Measurements from ENCODE around the gene ITGB1BP1. TPM values are rescaled to one million over a fixed set of nuclear protein-coding genes. Genes with fewer than 3 reads are reported as not detected.

The ITGB1BP1 gene
- total and polyA plus RNA-seq, 9 of the 15 experiments (the other 6 are each of a cell fraction or from before 2014, with no cell fraction given), result 37.8 to 95.3 (median 50.4) TPM

DNA sequence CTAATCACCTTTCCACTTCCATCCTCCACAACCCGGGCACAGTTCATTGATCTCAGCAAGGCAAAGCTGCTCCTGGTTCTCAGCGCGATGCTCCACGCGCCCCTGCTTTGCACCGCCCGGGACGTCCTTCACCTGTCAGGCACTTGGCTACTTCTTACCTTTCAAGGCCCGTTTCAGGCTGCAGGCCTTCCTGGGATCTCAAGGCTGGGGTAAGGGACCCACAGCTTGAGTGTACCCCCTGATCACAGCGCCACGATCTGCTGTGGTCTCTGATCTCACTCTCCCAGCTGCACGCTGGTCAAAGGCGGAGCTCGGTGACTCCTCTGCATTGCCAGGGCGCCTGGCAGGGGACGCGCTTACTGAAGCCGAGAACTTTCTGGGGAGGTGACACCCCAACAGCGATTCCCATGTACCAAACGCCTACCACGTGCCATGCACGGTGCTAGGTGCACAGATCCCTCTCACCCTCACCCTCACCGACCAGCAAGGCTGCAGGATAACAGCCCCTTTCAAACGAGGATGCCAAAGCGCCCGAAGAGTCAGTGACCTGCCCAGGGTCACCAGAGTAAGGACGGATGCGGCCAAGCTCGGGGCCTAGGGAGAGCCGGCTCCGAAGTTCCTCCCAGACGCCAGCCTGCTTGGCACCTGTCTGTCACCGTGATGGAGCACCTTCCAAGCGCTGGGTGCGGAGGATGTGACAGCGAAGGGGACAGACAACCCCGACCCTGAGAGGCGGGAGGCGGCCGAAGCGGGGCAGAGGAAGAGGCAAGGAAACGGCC lies 818 bp downstream of the ITGB1BP1 start (continued):
- TF ChIP-seq, protein P1, sequence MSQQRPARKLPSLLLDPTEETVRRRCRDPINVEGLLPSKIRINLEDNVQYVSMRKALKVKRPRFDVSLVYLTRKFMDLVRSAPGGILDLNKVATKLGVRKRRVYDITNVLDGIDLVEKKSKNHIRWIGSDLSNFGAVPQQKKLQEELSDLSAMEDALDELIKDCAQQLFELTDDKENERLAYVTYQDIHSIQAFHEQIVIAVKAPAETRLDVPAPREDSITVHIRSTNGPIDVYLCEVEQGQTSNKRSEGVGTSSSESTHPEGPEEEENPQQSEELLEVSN (IDR thresholded peaks at IDR 0.05; ENCODE audit: borderline replicate concordance in 1 of 2, extremely low read depth in 1 of 2, insufficient read depth in 1 of 2, insufficient read length in 1 of 2, low read depth in 1 of 2, low read length in 1 of 2, poor library complexity in 1 of 2, severe bottlenecking in 1 of 2), result peak in 1 of 2 experiments; percentile 20
- peak; percentile 90 for TF ChIP-seq PBX2 (CRISPR knock-in tag; IDR thresholded peaks at IDR 0.05; ENCODE audit: low read depth)
- TF ChIP-seq PBX2 (tag; conservative IDR thresholded peaks at IDR 0.05; ENCODE audit: low read depth), result peak; percentile 95
- TF ChIP-seq MAX (CRISPR knock-in tag; IDR thresholded peaks at IDR 0.05), result 0 out of 2 replicates have a peak, but pooled peaks have one; percentile 39
- TF ChIP-seq RBBP5 (IDR thresholded peaks at IDR 0.05; ENCODE audit: borderline replicate concordance, insufficient read depth, low read length, poor library complexity, severe bottlenecking), result peak; percentile 14
- TF ChIP-seq, protein P2, sequence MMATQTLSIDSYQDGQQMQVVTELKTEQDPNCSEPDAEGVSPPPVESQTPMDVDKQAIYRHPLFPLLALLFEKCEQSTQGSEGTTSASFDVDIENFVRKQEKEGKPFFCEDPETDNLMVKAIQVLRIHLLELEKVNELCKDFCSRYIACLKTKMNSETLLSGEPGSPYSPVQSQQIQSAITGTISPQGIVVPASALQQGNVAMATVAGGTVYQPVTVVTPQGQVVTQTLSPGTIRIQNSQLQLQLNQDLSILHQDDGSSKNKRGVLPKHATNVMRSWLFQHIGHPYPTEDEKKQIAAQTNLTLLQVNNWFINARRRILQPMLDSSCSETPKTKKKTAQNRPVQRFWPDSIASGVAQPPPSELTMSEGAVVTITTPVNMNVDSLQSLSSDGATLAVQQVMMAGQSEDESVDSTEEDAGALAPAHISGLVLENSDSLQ (IDR thresholded peaks at IDR 0.05), result peak; percentile 98
- peak; percentile 55; the same call in 1 of the 2 replicates for TF ChIP-seq ZC3H4 (CRISPR knock-in tag; IDR thresholded peaks at IDR 0.05; ENCODE audit: borderline replicate concordance)
- peak; percentile 79; the same call in 1 of the 2 replicates for TF ChIP-seq KAT7 (CRISPR knock-in tag; IDR thresholded peaks at IDR 0.05; ENCODE audit: borderline replicate concordance)
- 0 out of 2 replicates have a peak, but pooled peaks have one; percentile 12 for TF ChIP-seq SMARCE1 (IDR thresholded peaks at IDR 0.05)
- peak; percentile 19; the same call in 1 of the 2 replicates for TF ChIP-seq BHLHE40 (IDR thresholded peaks at IDR 0.05; ENCODE audit: low read length)
